Subcutaneous abdominal adipose tissue (tissue), 5 donors: ENCODE measurements around the gene LSM7.

Experiments
- H3K27ac ChIP-seq: one replicate; pipeline ENCODE4 v1.7.0; 2013; ENCODE audit warnings: low read depth, mild to moderate bottlenecking, inconsistent platforms, low read length, moderate library complexity
- H3K27me3 ChIP-seq, 5 donors: one replicate each; pipeline ENCODE4 v1.7.0; 2013; ENCODE audit warnings: low read length in 5 of 5, inconsistent platforms in 1 of 5; ENCODE audit not compliant: control insufficient read depth in 5 of 5, insufficient read depth in 4 of 5
- H3K36me3 ChIP-seq, 5 donors: one replicate each; pipeline ENCODE4 v1.7.0; 2013; ENCODE audit warnings: low read length in 5 of 5; ENCODE audit not compliant: control insufficient read depth in 5 of 5, insufficient read depth in 5 of 5
- H3K4me1 ChIP-seq, 5 donors: one replicate each; pipeline ENCODE4 v1.7.0; 2013; ENCODE audit warnings: low read length in 5 of 5, mild to moderate bottlenecking in 3 of 5, moderate library complexity in 1 of 5; ENCODE audit not compliant: control insufficient read depth in 5 of 5, insufficient read depth in 5 of 5
- H3K4me3 ChIP-seq, 5 donors: one replicate each; pipeline ENCODE4 v1.7.0; 2013; ENCODE audit warnings: low read length in 5 of 5, low read depth in 1 of 5
- H3K9ac ChIP-seq, 5 donors: one replicate each; pipeline ENCODE4 v1.7.0; 2013; ENCODE audit warnings: low read length in 5 of 5, mild to moderate bottlenecking in 4 of 5, moderate library complexity in 3 of 5
- H3K9me3 ChIP-seq, 5 donors: one replicate each; pipeline ENCODE4 v1.7.0; 2013; ENCODE audit warnings: low read length in 5 of 5; ENCODE audit not compliant: control insufficient read depth in 5 of 5
- donor health status: healthy.
- donor health status: healthy.
- donor health status: healthy.
- donor health status: healthy.
- donor health status: healthy.

LSM7 gene

DNA sequence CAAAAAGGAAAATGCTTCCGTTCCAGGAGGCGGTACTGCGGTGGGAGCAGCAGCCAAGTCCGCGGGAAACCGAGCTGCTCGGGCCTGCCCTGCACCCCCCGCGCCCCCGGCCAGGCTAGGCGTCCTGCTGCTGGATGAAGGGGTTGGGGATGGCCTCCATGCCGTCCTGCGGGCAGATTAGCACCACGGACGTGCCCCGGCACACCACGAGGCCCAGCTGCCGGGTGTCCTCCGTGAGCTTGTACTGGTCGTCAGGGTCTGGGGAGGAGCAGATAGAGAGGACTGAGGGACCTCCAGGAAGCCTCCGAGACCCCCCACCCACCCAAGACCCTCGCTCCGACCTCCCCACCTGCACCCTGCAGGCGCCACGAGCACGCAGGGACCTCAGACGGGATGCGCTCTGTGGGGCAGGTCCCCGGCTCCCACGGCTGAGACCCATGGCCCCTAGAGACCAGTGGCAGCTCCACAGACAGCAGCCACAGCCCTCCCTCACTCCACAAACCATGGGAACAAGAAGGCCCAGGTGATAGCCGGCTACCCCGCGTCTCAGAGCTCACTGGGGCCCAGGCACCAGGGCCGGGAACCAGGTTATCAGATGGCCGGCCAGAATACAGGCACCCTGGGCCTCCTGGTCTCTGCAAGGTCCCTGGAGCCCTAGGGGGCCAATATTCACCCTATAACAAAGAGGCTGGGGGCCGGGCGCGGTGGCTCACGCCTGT lies 6.7 kb downstream of the LSM7 start:
- Histone ChIP-seq H3K9ac (no peak overlapping the region), H3K4me3 (no peak overlapping the region), H3K27me3 (no peaks in the 10 kb centered on the region), H3K4me1 (peaks cover 0 to 6% (median 5%) of the 10 kb centered on the region in 5 donors), H3K9me3 (no peaks in the 10 kb centered on the region), H3K36me3 (peaks cover 0 to 43% (median 32%) of the 10 kb centered on the region in 5 donors), H3K27ac (no peak overlapping the region)

DNA sequence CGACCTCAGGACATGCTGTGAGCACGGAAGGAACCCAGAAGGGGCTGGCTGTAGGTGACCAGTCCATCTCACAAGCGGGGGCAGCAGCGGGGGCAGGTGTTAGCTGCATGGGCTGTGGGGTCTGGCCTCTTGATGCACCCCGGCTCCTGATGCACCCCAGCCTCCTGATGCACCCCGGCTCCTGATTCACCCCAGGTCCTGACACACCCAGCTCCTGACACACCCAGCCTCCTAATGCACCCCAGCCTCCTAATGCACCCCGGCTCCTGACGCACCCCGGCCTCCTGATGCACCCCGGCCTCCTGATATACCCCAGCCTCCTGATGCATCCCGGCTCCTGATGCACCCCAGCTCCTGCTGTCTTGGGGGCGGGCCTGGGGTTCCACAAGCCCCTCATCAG lies 7.4 kb downstream of the LSM7 start:
- peaks cover 0 to 43% (median 30%) of the 10 kb centered on the region in 5 donors for H3K36me3 ChIP-seq

DNA sequence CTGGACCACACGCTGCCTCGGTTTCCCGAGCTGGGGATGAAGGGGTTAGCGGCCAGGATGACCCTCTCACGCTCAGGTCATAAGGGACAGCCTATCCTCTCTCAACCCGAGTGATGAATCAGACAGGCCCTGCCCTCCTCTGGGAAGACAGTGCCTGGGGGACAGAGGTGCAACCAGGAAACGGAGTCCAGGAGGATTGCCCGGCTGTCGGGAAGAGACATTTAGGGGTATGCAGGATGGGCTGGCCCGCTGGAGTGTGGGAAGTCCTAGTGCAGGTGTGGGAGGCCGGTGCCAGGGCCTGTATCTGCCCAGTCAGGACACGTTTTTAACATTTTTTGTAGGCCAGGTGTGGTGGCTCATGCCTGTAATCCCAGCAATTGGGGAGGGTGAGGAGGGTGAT lies 8.3 kb downstream of the LSM7 start:
- H3K9me3 ChIP-seq, result peaks cover 0 to 7% (median 0%) of the 10 kb centered on the region in 5 donors
- no peak overlapping the region for H3K9ac ChIP-seq
- no peak overlapping the region for H3K4me3 ChIP-seq
- no peak overlapping the region for H3K27ac ChIP-seq
- H3K4me1 ChIP-seq, result peaks cover 0 to 12% (median 7%) of the 10 kb centered on the region in 5 donors
- no peaks in the 10 kb centered on the region for H3K27me3 ChIP-seq
- H3K36me3 ChIP-seq, result peaks cover 0 to 35% (median 24%) of the 10 kb centered on the region in 5 donors

More for the DNA sequence above, 7.4 kb downstream of the LSM7 start:
- H3K27ac ChIP-seq, result no peak overlapping the region
- H3K27me3 ChIP-seq, result no peaks in the 10 kb centered on the region
- H3K4me1 ChIP-seq, result peaks cover 0 to 9% (median 6%) of the 10 kb centered on the region in 5 donors
- H3K9ac ChIP-seq, result no peak overlapping the region
- no peak overlapping the region for H3K4me3 ChIP-seq
- H3K9me3 ChIP-seq, result no peaks in the 10 kb centered on the region

GRCh38 chr19:2319551-2319950 lies 8.8 kb downstream of the LSM7 start:
- Histone ChIP-seq H3K27me3 (no peaks in the 10 kb centered on the region), H3K27ac (no peak overlapping the region), H3K9ac (no peak overlapping the region), H3K9me3 (peaks cover 0 to 12% (median 0%) of the 10 kb centered on the region in 5 donors), H3K4me3 (no peak overlapping the region), H3K4me1 (peaks cover 0 to 12% (median 7%) of the 10 kb centered on the region in 5 donors), H3K36me3 (peaks cover 0 to 30% (median 21%) of the 10 kb centered on the region in 5 donors)

- H3K9me3 ChIP-seq, result peaks cover 0 to 13% (median 0%) of the 10 kb centered on the region in 5 donors
- H3K4me1 ChIP-seq, result peaks cover 0 to 12% (median 7%) of the 10 kb centered on the region in 5 donors
- no peaks in the 10 kb centered on the region for H3K27me3 ChIP-seq
- no peak overlapping the region for H3K27ac ChIP-seq
- H3K36me3 ChIP-seq, result peaks cover 0 to 26% (median 15%) of the 10 kb centered on the region in 5 donors
- no peak overlapping the region for H3K4me3 ChIP-seq
- no peak overlapping the region for H3K9ac ChIP-seq
Observed at GRCh38 chr19:2318923-2319322, 9.5 kb downstream of the LSM7 start.

DNA sequence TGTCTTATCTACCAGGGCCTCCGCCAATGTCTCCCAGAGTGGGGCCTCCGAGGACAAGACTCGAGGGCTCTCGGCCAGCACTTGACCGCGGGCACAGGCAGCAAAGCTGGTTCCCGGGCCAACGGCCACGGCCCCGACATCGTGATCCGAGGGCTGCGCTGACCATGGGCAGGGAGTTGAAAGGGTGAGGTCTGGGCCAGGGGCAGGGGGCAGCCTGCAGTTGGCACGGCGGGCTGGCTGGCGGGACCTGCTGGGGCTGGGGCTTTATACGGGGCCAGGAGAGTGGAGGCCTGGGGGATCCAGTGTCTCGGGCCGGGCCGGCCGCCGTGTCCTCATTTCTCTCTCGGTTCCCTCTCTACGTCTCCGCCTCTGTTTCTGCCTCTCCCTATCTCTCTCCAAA lies 10.6 kb downstream of the LSM7 start:
- H3K4me3 ChIP-seq, result no peak overlapping the region
- H3K9ac ChIP-seq, result no peak overlapping the region
- peaks cover 0 to 16% (median 10%) of the 10 kb centered on the region in 5 donors for H3K36me3 ChIP-seq
- H3K27ac ChIP-seq, result no peak overlapping the region
- H3K4me1 ChIP-seq, result peaks cover 0 to 12% (median 7%) of the 10 kb centered on the region in 5 donors
- H3K27me3 ChIP-seq, result peaks cover 0 to 5% (median 3%) of the 10 kb centered on the region in 5 donors
- peaks cover 0 to 13% (median 0%) of the 10 kb centered on the region in 5 donors for H3K9me3 ChIP-seq

- H3K9ac ChIP-seq, result no peak overlapping the region
- peaks cover 0 to 12% (median 7%) of the 10 kb centered on the region in 5 donors for H3K4me1 ChIP-seq
Observed at GRCh38 chr19:2317300-2317699, 11.1 kb downstream of the LSM7 start.

GRCh38 chr19:2315818-2316353 lies 12.5 kb downstream of the LSM7 start:
- Histone ChIP-seq H3K27me3 (peaks cover 6 to 12% (median 11%) of the 10 kb centered on the region in 5 donors), H3K9ac (no peak overlapping the region), H3K36me3 (no peaks in the 10 kb centered on the region), H3K27ac (no peak overlapping the region), H3K9me3 (peaks cover 0 to 13% (median 0%) of the 10 kb centered on the region in 5 donors), H3K4me1 (peaks cover 0 to 12% (median 7%) of the 10 kb centered on the region in 5 donors), H3K4me3 (no peak overlapping the region)

More at GRCh38 chr19:2317300-2317699, 11.1 kb downstream of the LSM7 start:
- Histone ChIP-seq H3K27ac (no peak overlapping the region), H3K9me3 (peaks cover 0 to 13% (median 0%) of the 10 kb centered on the region in 5 donors), H3K4me3 (no peak overlapping the region), H3K36me3 (peaks cover 0 to 12% (median 7%) of the 10 kb centered on the region in 5 donors), H3K27me3 (peaks cover 4 to 9% (median 8%) of the 10 kb centered on the region in 5 donors)

DNA sequence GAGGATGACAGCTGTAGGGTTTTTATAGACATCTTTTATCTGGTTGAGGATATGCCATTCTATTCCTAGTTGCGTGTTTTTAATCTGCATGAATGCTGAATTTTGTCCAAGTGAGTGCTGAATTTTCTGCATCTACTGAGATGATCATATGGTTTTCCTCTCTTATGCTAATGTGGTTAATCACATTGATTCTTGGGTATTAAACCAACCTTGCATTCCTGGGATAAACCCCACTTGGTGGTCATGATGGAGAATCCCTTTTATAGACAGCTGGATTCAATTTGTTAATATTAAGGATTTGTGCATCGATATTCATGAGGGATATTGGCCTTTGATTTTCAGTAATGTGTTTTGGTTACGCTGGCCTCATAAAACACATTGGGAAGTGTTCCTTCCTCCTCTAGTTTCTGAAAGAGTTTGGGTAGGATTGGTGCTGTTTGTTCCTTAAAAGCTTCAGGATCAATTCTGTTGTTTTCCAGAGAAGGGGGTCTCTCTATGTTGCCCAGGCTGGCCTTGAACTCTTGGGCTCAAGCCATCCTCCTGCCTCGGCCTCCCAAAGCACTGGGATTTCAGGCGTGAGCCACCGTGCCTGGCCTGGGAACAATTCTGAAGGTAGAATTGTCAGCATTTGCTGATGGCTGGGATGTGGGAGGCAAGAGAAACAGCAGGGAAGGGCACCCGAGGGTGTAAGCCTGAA lies 13.1 kb downstream of the LSM7 start:
- Histone ChIP-seq H3K36me3 (no peaks in the 10 kb centered on the region), H3K27me3 (peaks cover 9 to 14% (median 12%) of the 10 kb centered on the region in 5 donors), H3K9me3 (peaks cover 0 to 13% (median 0%) of the 10 kb centered on the region in 5 donors), H3K4me3 (no peak overlapping the region), H3K27ac (no peak overlapping the region), H3K4me1 (peaks cover 0 to 12% (median 7%) of the 10 kb centered on the region in 5 donors), H3K9ac (no peak overlapping the region)
